ENCODE data around the gene RELCH.
"Not testable (repeated sequence)": the region's sequence is repeated elsewhere in the genome, so short reads cannot be mapped to it uniquely, and the experiment has no call there.

Gene RELCH, protein sequence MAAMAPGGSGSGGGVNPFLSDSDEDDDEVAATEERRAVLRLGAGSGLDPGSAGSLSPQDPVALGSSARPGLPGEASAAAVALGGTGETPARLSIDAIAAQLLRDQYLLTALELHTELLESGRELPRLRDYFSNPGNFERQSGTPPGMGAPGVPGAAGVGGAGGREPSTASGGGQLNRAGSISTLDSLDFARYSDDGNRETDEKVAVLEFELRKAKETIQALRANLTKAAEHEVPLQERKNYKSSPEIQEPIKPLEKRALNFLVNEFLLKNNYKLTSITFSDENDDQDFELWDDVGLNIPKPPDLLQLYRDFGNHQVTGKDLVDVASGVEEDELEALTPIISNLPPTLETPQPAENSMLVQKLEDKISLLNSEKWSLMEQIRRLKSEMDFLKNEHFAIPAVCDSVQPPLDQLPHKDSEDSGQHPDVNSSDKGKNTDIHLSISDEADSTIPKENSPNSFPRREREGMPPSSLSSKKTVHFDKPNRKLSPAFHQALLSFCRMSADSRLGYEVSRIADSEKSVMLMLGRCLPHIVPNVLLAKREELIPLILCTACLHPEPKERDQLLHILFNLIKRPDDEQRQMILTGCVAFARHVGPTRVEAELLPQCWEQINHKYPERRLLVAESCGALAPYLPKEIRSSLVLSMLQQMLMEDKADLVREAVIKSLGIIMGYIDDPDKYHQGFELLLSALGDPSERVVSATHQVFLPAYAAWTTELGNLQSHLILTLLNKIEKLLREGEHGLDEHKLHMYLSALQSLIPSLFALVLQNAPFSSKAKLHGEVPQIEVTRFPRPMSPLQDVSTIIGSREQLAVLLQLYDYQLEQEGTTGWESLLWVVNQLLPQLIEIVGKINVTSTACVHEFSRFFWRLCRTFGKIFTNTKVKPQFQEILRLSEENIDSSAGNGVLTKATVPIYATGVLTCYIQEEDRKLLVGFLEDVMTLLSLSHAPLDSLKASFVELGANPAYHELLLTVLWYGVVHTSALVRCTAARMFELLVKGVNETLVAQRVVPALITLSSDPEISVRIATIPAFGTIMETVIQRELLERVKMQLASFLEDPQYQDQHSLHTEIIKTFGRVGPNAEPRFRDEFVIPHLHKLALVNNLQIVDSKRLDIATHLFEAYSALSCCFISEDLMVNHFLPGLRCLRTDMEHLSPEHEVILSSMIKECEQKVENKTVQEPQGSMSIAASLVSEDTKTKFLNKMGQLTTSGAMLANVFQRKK

DNA sequence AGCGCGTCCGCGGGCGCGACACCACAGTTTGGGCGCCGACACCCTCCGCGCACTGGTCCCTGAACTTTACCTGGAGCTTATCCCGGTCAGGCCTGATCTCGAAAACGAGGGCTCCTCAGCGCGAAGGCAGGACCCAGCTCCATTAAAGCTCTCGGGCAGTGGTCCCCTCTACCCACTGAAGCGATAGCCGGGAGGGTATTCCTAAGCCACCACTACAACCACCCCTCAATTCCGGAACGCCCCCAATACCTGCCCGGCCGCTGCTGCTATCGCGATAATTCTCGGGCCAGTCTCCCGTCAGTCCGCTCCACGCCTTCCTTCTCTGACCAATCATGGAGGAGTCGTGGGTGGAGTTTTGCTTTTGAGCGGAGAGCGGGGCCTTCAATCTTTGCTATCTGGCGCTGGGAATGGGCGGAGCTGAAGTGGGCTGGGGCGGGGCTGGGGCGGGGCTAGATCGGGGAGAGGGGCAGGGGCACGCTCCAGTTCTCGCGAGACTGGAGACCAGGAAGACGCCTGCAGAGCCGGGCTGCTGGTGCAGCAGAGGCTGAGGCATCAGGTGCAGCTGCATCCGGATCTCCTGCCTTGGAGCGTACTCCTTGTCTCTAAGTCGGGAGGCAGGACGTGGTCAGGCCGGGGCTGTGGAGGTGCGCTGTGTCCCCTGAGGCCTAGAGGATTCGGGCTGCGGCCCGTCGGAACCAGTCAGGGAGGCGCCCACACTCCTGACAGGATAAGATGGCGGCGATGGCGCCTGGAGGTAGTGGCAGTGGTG, at the start of gene RELCH, which contains the start of gene PIGN:
TSS of gene RELCH (plus strand) at position 482 of the 769 bp plus-strand sequence. CDS start at position 733, 251 bp downstream.
TSS of gene PIGN (minus strand) at position 283 of the 769 bp plus-strand sequence. CDS start 25,703 bp downstream, outside the sequence.
- DNase-seq: peak; percentile 73 to 99 (median 96)

DNA sequence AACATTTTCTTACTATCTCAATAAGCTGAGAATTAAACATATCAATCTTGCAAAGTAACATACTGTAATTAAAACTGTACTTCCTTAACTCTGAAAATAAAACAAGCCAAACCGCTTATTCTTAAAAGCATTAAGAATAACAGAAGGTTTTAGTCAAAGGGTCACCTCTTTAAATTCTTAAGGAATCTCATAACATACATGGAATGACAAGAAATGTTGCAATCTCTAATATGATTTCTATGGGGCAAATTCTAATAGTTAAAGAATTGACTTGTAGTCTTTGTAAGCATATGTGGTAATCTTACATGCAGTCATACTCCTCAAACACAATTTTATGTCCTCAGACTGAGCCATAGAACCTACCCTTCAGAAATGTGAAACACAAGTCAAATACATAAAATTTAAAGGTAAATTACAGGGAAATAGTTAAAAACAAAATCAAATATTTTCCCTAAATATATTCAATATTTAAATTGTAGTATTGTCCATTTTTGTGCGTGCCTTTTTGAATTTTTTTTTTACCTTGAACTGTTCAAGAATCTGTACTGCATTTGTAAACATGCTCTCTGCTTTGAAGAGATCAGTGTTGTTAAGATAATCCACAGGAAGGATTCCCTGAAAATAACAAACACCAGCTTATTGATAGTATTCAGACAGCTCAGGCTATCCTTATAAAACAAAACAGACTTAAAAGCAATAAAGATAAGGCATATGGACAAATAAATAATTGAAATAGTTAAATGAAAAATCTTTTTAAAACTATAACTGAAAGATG, 48.4 kb upstream of the RELCH start:
- DNase-seq: no peak

DNA sequence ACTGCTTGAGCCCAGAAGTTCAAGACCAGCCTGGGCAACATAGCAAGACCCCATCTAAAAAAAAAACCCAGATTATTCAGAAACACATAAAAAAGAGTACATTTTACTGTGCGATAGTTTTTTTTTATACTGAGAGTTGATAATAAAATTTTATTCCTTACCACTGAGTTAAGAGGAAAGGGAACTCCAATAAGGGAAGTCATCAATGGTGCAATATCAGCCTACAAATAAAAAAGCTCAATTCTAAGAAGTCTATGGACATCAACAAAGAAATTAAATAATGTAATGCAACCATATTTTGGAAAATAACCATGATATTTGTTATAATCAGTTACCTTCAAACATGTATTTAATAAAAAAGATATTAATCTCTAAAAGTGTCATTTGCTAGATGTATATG, 46.8 kb upstream of the RELCH start:
- DNase-seq: no peak

DNA sequence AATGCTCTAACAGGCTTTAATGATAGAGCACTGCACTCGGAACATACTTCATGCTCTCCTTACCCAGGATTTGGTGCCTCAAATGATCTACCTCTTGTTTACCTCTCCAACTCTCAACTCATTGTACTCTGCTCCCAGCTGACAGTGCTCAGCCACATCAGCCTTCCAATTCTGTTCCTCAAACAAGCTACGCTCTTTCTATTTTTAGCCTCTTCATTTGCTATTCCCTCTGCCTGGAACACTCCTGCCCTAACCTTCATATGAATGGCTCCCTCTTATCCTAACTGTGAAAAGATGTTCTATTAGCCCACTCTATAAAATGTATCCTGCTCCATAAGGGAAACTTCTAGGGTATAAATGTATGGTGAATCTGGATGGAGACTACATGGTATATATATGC, 42.7 kb upstream of the RELCH start:
- DNase-seq: no peak

DNA sequence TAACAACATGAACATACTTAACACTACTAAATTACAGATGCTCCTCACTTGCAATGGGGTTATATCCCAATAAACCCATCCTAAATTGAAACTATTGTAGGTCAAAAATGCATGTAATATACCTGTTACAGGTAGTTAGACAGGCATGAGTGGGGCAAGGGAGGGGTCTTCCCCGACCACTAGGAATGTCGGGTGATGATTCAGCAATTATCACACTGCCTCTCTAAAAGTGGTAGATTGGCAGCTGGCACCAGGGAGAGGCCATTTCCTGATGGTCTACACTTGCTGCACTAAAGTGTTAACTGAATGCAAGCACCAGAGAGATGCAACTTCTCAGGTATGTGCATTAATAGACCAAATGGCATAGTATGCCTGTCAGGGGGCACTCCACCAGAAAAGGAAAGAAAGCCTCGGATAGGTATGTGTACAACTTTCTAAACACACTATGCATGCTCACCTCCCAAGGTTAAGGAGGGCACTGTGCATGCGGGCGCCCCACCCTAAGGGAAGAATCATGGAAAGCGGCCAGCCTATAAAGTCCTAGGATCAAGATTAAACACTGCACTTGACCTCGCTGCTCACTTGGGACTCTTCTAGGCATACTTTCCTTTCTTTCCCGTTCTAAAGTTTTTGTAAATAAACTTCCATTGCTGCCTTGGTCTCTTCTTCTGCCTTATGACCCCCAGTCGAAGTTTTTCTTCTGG, 35.8 kb upstream of the RELCH start:
- no peak for DNase-seq

DNA sequence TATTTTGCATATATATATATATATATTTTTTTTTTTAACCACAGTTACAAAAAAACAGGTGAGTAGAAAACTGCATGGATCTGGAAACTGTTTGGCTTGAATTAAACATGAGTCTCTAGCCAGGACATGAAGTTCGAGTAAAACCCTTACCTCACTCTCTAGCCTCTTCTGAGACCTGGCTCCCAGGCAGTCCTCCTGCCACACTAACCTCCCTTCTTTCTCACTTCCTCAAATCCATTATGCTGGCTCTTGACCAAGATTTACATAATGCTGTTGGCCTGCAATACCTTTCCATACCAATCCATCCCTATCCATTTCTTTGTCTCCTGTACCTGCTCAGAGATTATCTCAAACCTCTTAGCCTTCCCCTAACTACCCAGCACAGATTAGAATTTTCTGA, 34.2 kb upstream of the RELCH start:
- no peak for DNase-seq

DNA sequence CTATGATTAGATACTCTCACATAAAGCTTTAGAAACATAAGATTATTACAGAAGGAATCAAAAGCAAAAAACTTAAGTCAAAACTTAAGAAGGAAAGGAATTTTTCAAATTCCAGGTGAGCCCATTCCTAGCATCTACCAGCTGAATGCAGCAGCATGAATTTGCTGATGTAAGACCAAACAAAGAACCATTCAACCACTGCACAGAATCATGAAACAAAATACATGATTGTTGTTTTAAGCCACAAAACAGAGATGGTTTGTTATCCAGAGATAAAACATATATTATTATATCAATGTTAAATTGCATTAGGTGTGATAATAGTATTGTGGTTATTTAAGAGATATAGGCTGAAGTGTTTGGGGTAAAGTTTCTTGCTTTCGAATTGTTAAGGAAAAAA, 29.2 kb upstream of the RELCH start:
- no peak for DNase-seq

DNA sequence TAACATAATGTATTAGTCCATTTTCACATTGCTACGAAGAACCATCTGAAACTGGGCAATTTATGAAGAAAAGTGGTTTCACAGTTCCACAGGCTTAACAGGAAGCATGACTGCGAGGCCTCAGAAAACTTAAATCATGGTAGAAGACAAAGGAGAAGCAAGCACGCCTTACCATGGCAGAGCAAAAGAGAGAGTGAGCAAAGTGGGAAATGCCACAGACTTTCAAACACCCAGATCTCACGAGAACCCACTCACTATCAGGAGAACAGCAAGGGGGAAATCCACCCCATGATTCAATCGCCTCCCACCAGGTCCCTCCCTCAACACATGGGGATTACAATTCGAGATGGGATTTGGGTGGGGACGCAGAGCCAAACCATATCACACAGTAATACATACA, 22.7 kb upstream of the RELCH start:
- no peak for DNase-seq

DNA sequence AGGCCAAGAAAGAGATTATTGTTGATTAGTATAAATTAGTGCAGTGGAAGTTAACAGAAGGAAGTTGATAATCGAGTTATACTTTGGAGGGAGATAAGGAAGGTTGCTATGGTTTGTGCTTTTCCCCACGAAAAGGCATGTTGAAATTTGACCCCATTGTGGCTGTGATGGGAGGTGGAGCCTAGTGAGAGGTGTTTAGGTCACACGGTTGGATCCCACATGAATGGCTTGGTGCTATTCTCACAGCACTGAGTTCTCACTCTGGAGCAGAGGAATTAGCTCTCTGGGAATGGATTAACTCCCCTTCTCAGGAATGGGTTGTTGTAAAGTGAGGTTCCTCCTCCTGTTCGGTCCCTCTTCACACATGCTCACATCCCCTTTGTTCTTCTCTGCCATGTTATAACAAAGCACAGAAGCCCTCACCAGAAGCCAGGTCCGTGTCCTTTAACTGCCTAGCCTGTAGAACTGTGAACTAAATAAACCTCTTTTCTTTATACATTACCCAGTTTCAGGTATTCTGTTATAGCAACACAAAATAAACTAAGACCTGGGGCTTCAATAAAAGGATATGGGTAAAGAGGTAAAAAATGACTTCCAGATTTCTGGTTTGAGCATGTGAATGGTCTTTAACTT, 22.1 kb upstream of the RELCH start:
- no peak for DNase-seq

DNA sequence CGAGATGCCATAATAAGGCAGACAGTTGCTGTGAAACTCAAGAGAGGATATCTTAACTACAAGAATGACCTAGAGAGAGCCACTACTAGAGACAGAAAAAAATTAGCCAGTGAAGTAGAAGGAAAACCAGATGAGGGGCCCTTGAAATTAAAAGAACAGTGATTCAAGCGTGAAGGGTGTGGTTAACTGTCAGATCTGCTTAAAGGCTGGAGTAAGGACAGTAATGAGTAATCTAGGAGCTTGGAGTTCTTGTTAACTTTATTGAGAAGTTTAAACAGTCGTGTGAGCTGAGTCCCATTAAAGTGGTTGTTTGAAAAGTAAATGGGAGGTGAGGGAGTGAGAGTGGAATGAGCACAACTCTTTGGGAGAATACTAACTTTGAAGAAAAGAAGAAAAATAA, 21.5 kb upstream of the RELCH start:
- DNase-seq: no peak

DNA sequence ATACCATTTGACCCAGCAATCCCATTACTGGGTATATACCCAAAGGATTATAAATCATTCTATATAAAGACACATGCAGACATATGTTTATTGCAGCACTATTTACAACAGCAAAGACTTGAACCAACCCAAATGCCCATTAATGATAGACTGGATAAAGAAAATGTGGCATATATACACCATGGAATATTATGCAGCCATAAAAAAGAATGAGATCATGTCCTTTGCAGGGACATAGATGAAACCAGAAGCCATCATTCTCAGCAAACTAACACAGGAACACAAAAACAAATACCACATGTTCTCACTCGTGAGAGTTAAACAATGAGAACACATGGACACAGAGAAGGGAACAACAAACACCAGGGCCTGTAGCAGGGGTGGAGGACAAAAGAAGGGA, 20.5 kb upstream of the RELCH start:
- DNase-seq: not testable (repeated sequence)

DNA sequence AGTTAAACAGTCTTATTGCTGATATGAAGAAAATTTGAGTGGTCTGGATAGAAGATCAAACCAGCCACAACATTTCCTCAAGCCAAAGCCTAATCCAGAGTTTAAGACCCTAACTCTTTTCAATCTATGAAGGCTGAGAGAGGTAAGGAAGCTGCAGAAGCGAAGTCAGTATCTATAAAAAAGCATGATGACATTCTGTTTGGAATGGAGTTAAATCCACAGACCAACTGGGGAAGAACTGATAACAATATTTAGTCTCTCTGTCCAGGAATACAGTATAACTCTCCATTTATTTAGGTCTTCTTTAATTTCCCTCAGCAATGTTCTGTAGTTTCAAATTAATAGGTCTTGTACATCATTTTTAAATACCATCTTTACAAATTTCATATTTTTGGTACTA, 16.2 kb upstream of the RELCH start:
- no peak for DNase-seq

DNA sequence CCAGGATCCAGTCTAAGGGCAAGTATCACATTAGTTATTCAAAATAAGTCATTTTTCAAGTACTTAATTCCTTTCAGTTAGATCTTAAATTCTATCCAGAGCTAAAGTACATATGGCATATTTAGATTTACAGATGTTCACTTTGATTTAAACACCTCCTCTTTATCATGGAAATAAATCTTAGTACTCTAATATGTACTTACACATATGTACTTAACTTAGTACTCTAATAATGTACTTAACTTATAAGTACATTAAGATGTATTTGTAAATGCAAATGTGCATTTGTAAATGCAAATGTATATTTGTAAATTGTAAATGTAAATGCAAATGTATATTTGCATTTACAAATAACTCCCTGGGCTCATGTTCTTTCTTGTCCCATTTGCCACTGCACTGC, 14.8 kb upstream of the RELCH start:
- DNase-seq: no peak

DNA sequence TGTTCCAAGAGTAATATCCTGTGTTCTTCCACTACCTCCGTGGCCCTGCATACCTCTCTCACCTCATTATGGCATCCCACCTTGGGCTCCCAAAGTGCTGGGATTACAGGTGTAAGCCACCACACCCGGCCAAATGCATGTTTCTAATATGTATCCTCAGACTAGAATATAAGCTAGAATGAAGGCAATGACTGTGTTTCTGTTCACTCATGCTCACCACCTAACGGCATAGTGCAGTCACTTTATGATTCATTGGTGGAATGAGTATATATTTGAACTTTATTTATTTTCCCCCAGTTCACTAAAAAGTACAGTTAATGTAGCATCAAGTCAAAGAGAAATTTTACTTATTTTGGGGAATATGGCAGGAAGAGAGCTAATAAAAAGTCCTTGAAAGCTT, 11.5 kb upstream of the RELCH start:
- DNase-seq: no peak

DNA sequence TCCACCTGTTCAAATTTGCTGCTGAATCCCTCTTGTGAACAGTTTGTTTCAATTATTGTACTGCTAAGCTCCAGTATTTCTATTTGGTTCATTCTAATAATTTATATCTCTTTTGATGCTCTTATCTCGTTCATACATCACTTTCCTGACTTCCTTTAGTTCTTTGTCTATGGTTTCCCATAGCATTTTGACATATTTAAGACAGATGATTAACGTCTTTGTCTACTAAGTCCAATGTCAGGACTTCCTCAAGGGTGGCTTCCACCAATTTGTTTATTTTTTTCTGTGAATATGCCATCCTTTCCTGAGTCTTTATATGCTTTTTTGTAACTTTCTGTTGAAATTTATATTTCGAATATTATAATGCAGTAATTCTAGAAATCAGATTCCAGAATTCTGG, 9.8 kb upstream of the RELCH start:
- DNase-seq: no peak

DNA sequence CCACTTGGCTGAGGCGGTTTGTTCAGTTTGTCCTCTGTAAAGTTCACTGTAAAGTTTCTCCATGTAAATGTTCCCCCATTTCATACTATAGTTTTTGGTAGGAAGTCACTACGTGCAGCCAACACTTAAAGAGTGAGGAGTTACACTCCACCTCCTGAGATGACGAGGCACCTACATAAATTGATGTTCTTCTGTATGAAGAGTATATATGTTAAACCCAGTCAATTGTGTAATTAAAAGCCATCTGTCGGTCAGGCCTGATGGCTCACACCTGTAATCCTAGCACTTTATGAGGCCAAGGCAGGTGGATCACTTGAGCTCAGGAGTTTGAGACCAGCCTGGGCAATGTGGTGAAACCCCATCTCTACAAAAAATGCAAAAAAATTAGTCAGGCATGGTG, 7.8 kb upstream of the RELCH start:
- DNase-seq: no peak

DNA sequence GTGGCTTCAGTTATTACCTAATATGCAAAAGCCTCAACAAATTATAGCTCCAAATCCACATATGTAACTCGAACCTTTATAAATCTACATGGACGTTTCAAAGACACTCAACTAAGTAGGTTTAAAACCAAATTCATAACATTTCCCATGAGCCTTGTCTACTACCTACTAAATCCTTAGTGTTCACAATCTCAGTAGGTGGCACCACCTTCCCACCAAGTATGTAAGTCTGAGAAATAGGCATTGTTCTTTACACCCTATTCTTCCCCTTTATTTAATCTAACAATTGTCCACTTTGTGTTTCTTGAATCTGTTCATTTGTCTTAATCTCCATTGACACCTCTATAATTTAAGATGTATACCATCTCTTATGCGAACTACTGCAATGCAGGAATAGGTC, 4.8 kb upstream of the RELCH start:
- no peak for DNase-seq

DNA sequence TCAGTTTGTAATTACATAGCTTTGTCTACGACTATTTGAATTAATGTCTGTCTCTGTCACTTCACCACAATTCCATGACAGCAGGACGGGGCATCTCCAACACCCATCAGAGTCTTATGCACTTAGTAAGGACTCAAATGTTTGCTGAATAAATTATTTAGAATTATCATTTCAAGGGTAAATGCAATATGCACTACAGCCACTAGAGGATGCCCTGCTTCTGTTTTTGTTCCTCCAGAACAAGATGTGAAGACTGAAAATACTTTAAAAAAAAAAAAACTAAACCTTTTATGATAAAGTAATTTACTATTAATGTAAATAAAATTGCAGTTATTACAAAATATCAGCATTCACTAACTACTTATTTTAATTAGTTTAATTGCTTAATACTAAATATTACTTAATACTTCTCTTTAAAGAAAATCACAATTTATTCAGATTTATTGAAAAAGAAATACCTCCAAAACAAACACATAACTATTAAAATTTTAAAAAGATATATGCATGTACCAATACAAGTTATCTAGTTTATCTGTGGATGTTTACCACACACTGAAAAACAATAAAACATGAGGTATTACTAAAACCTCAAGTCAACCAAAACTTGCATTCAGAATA, 3.4 kb upstream of the RELCH start:
- peak in 12 of 56 donors; percentile 1 to 41 (median 4) for DNase-seq

DNA sequence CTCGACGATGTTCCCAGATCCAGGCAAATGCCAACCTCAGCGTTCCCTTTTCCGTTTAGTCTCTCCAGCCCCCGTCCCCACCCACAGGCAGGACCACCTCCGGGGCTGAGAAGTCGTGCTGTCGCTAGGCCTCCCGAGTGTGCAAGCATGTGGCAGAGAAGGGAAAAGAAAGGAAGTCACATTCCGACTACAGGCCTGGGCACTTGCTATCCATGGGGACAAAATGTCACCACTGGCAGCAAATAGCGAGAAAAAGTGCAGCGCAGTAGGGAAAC, 619 bp upstream of the RELCH start:
- DNase-seq: peak in 15 of 56 donors; percentile 10 to 76 (median 53)
